IMR-90 (cell line): ENCODE data around the gene INPP5D. TPM values are rescaled to one million over a fixed set of nuclear protein-coding genes. Genes with fewer than 3 reads are reported as not detected.

ENCODE experiments used
- ATAC-seq: fragments of 200-7000 bp; cut with Tn5 transposase; 2 replicates; pipeline ENCODE4 v1.9.1; 2020; ENCODE audit warnings: low read depth, mild to moderate bottlenecking, moderate library complexity
- BruUV-seq: library from RNA; stranded (reverse); fragments of 400-500 nt; replicated peaks from 2 replicates; lab custom pipeline; 2021; lab: Mats Ljungman, UMichigan
- CTCF ChIA-PET: fragments of 300-600 bp; formaldehyde crosslinking; extraction: SDS; loops from one replicate; lab custom pipeline; 2021; ENCODE audit warnings: antibody characterized with exemption; lab: Yijun Ruan, JAX
- POLR2A ChIA-PET: fragments of 300-600 bp; sonication (Branson Sonifier 250); formaldehyde crosslinking; loops from one replicate; lab custom pipeline; 2022; ENCODE audit warnings: antibody characterized with exemption; ENCODE audit not compliant: unreplicated experiment; lab: Charles Lee
- DNase-seq: peaks from one replicate; pipeline ENCODE4 v3.0.0; 2013
- H2AFZ ChIP-seq: replicated peaks from 2 replicates; pipeline ENCODE3; 2013; ENCODE audit warnings: low read length, mild to moderate bottlenecking; ENCODE audit not compliant: poor library complexity
- H2AK5ac ChIP-seq: 2 replicates; pipeline ENCODE4 v1.6.1; 2013; ENCODE audit warnings: low read depth, low read length, inconsistent platforms
- H2AK9ac ChIP-seq: replicated peaks from 2 replicates; pipeline ENCODE3; 2013; ENCODE audit warnings: mild to moderate bottlenecking, low read depth, low read length, moderate library complexity; ENCODE audit not compliant: poor library complexity
- H2BK120ac ChIP-seq: 2 replicates; pipeline ENCODE4 v1.6.1; 2013; ENCODE audit warnings: low read depth, low read length, inconsistent platforms
- H2BK15ac ChIP-seq: 3 replicates; pipeline ENCODE4 v1.6.1; 2013; ENCODE audit warnings: low read depth, low read length, inconsistent platforms
- H2BK20ac ChIP-seq: 2 replicates; pipeline ENCODE4 v1.6.1; 2013; ENCODE audit warnings: low read depth, mild to moderate bottlenecking, inconsistent platforms, low read length, moderate library complexity
- H2BK5ac ChIP-seq: 2 replicates; pipeline ENCODE4 v1.6.1; 2013; ENCODE audit warnings: mild to moderate bottlenecking, low read depth, low read length, inconsistent platforms; ENCODE audit not compliant: poor library complexity, severe bottlenecking
- H3K14ac ChIP-seq: replicated peaks from 2 replicates; pipeline ENCODE4 v1.6.1; 2013; ENCODE audit warnings: low read depth, low read length, inconsistent platforms
- H3K18ac ChIP-seq: 2 replicates; pipeline ENCODE4 v1.6.1; 2013; ENCODE audit warnings: low read depth, low read length, control low read depth
- H3K23ac ChIP-seq: 2 replicates; pipeline ENCODE4 v1.6.1; 2013; ENCODE audit warnings: low read depth, low read length, inconsistent platforms
- H3K27ac ChIP-seq: 2 replicates; pipeline ENCODE4 v1.5.1; 2013; ENCODE audit warnings: mild to moderate bottlenecking, control low read depth, low read length; ENCODE audit not compliant: insufficient read depth
- H3K27me3 ChIP-seq: 2 replicates; pipeline ENCODE4 v1.6.1; 2013; ENCODE audit warnings: low read length; ENCODE audit not compliant: control insufficient read depth, insufficient read depth
- H3K36me3 ChIP-seq: 2 replicates; pipeline ENCODE4 v1.6.1; 2013; ENCODE audit warnings: low read length, mixed read lengths; ENCODE audit not compliant: control insufficient read depth, insufficient read depth
- H3K4ac ChIP-seq: 2 replicates; pipeline ENCODE4 v1.6.1; 2013; ENCODE audit warnings: low read depth, low read length, inconsistent platforms
- H3K4me1 ChIP-seq: 2 replicates; pipeline ENCODE4 v1.6.1; 2013; ENCODE audit warnings: low read length, mixed read lengths; ENCODE audit not compliant: control insufficient read depth, insufficient read depth
- H3K4me2 ChIP-seq: 2 replicates; pipeline ENCODE4 v1.6.1; 2013; ENCODE audit warnings: low read depth, mild to moderate bottlenecking, control low read depth, low read length, moderate library complexity
- H3K4me3 ChIP-seq: 2 replicates; pipeline ENCODE4 v1.5.1; 2013; ENCODE audit warnings: low read depth, mild to moderate bottlenecking, control low read depth, low read length, moderate library complexity; ENCODE audit not compliant: insufficient read depth
- H3K56ac ChIP-seq: 2 replicates; pipeline ENCODE4 v1.6.1; 2013; ENCODE audit warnings: low read length, inconsistent platforms; ENCODE audit not compliant: insufficient read depth; ENCODE audit errors: extremely low read depth
- H3K79me1 ChIP-seq, 2 experiments: 2 replicates each; pipeline ENCODE4 v1.6.1; 2013; ENCODE audit warnings: low read length in 2 of 2, inconsistent platforms in 1 of 2, low read depth in 1 of 2
- H3K9ac ChIP-seq: 2 replicates; pipeline ENCODE4 v1.6.1; 2013; ENCODE audit warnings: low read depth, low read length, control low read depth
- H3K9me1 ChIP-seq: 2 replicates; pipeline ENCODE4 v1.6.1; 2013; ENCODE audit warnings: low read length, inconsistent platforms; ENCODE audit not compliant: insufficient read depth
- H3K9me3 ChIP-seq: 2 replicates; pipeline ENCODE4 v1.6.1; 2013; ENCODE audit warnings: low read length; ENCODE audit not compliant: control insufficient read depth, insufficient read depth
- H4K20me1 ChIP-seq: 2 replicates; pipeline ENCODE4 v1.6.1; 2013; ENCODE audit warnings: low read length, inconsistent platforms; ENCODE audit not compliant: insufficient read depth
- H4K5ac ChIP-seq: 2 replicates; pipeline ENCODE4 v1.6.1; 2013; ENCODE audit warnings: mild to moderate bottlenecking, low read depth, low read length, control low read depth
- H4K8ac ChIP-seq, 2 experiments: 2 replicates each; pipeline ENCODE4 v1.6.1; 2013; ENCODE audit warnings: low read depth in 2 of 2, low read length in 2 of 2, control low read depth in 1 of 2, inconsistent platforms in 1 of 2
- H4K91ac ChIP-seq: 2 replicates; pipeline ENCODE4 v1.6.1; 2013; ENCODE audit warnings: low read depth, low read length, inconsistent platforms; ENCODE audit not compliant: insufficient read depth
- CEBPB ChIP-seq: IDR thresholded peaks from 2 replicates; pipeline ENCODE4 v1.6.1; 2012; ENCODE audit warnings: low read depth, low read length, improper control_type of control experiment
- FOS ChIP-seq: fragments of 150-350 bp; IDR thresholded peaks from 2 replicates; pipeline ENCODE4 v1.6.1; 2016; ENCODE audit warnings: low read depth, low read length
- MAZ ChIP-seq: IDR thresholded peaks from 2 replicates; pipeline ENCODE4 v1.6.1; 2012; ENCODE audit warnings: low read depth, mild to moderate bottlenecking, low read length, improper control_type of control experiment, moderate library complexity, borderline replicate concordance
- MXI1 ChIP-seq: IDR thresholded peaks from 2 replicates; pipeline ENCODE4 v1.6.1; 2012; ENCODE audit warnings: low read depth, mild to moderate bottlenecking, low read length, moderate library complexity, borderline replicate concordance
- NFE2L2 ChIP-seq: fragments of 150-350 bp; IDR thresholded peaks from 2 replicates; pipeline ENCODE4 v1.6.1; 2016; ENCODE audit warnings: low read depth, mild to moderate bottlenecking, low read length
- POLR2A ChIP-seq: IDR thresholded peaks from 2 replicates; pipeline ENCODE4 v1.6.1; 2012; ENCODE audit warnings: mild to moderate bottlenecking, low read depth, low read length
- RCOR1 ChIP-seq: IDR thresholded peaks from 2 replicates; pipeline ENCODE4 v1.6.1; 2012; ENCODE audit warnings: mild to moderate bottlenecking, low read length, improper control_type of control experiment; ENCODE audit not compliant: insufficient replicate concordance
- RFX5 ChIP-seq: IDR thresholded peaks from 2 replicates; pipeline ENCODE4 v1.8.0; 2012; ENCODE audit warnings: low read depth, mild to moderate bottlenecking, low read length, moderate library complexity
- SMC3 ChIP-seq: fragments of 150-350 bp; IDR thresholded peaks from 2 replicates; pipeline ENCODE4 v1.6.1; 2016; ENCODE audit warnings: low read depth, mild to moderate bottlenecking, antibody characterized with exemption, low read length, moderate library complexity
- WGBS, 2 experiments: methylation state at CpG; one replicate each; pipeline versions ENCODE4 v1.1.5 to v1.1.7; 2013; ENCODE audit warnings: missing lambda C conversion rate in 2 of 2; ENCODE audit not compliant: insufficient read length in 1 of 2; ENCODE audit errors: extremely low coverage in 2 of 2; 5-methylcytosine and 5-hydroxymethylcytosine counted together
- dilution Hi-C: fragments of 300-500 bp; cut with HindIII; formaldehyde crosslinking; loops from one replicate; pipeline ENCODE4 v1.14.3; 2018; ENCODE audit warnings: low sequenced_read_pairs; ENCODE audit not compliant: unreplicated experiment
- in situ Hi-C: fragments of 300-500 bp; cut with MboI; formaldehyde crosslinking; loops from 3 replicates; pipeline ENCODE4 v1.14.3; 2019; ENCODE audit warnings: low sequenced_read_pairs, inconsistent platforms, mixed read lengths
- intact Hi-C: fragments of 100-400 bp; cut with micrococcal nuclease; formaldehyde crosslinking; loops from 2 replicates; pipeline ENCODE4 v1.10.0; 2022
- polyA plus RNA-seq, 3 experiments: library from polyadenylated mRNA; depleted of rRNA; stranded (reverse); fragments of >200 nt; gene quantifications; 2 replicates each; pipeline ENCODE4 v1.2.3, GENCODE V29; 2012; ENCODE audit warnings: low replicate concordance in 1 of 3
- total RNA-seq: library from RNA; depleted of rRNA; stranded (reverse); fragments of >200 nt; gene quantifications from 2 replicates; pipeline ENCODE4 v1.2.3, GENCODE V29; 2012
- TF ChIP-seq, protein P1 (sequence below): fragments of 150-350 bp; IDR thresholded peaks from 2 replicates; pipeline ENCODE4 v1.6.1; 2016; ENCODE audit warnings: low read depth, mild to moderate bottlenecking, low read length, moderate library complexity, borderline replicate concordance
- TF ChIP-seq, protein P2 (sequence below): conservative IDR thresholded peaks from 2 replicates; pipeline ENCODE4 v1.5.1; 2012; ENCODE audit warnings: mild to moderate bottlenecking, low read depth, low read length, improper control_type of control experiment

The INPP5D gene
- total and polyA plus RNA-seq, 2 of the 4 experiments (the other 2 are of a cell fraction), result 0.18 to 0.29 TPM

DNA sequence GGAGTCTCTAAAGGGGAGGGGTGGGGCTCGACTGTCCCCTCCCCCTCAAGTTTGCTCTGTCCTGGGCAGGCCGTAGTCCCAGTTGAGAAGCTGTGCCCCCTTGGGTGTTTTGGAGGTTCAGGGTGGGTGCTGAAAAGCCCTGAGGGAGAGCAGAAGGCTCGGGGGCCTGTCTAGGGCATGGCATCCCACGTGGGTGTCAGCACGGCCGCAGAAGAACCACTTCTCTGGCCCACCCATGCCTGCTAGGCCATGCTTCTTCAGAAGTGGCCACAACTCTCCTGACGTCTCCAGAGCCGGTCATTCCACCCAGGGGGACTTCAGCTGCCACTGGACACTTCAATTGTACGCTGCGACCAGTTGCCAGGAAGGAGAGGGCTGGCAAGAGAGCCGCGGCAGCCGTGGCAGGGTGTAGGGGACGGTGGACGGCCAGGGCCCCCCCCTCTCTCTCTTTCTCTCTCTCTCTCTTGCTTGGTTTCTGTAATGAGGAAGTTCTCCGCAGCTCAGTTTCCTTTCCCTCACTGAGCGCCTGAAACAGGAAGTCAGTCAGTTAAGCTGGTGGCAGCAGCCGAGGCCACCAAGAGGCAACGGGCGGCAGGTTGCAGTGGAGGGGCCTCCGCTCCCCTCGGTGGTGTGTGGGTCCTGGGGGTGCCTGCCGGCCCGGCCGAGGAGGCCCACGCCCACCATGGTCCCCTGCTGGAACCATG, at the start of gene INPP5D (continued):
- TF ChIP-seq, protein P1, sequence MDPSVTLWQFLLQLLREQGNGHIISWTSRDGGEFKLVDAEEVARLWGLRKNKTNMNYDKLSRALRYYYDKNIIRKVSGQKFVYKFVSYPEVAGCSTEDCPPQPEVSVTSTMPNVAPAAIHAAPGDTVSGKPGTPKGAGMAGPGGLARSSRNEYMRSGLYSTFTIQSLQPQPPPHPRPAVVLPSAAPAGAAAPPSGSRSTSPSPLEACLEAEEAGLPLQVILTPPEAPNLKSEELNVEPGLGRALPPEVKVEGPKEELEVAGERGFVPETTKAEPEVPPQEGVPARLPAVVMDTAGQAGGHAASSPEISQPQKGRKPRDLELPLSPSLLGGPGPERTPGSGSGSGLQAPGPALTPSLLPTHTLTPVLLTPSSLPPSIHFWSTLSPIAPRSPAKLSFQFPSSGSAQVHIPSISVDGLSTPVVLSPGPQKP, result no peak
- TF ChIP-seq NFE2L2 (no peak), RFX5 (no peak)

DNA sequence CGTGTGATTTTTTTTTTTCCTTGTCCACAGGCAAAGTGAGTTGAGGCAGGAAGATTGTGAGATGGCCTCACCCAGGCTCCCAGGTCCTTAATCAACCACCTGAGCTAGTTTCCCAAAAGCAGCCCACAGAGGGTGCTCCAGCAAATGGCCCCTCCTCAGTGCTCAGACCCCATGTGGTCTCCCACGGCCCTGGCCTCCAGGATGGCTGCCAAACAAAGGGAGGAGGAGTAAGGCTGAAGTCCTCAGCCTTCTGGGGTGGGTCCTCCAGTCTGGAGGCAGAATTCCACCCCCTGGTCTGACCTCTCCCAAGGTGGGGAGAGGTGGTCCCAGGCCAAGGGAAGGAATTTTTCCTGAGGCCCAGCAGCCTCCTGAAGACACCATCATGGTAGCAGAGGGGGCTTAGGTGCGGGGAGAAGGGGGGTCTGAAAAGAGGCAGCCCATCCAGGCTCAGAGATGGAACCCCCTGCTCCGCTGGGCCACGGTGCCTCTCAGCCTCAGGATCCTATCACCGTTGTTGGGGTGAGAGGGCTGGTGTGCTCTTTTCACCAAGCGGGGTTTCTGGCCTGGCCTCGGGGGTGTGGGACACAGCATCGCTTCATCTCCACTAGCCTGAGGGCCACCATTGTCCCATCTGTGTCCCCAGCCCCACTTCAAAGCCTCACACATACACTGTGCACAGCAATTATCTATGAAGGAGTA, 49.4 kb upstream of the INPP5D start:
- no peak for ATAC-seq
- POLR2A ChIA-PET, result no interaction called here
- in situ Hi-C loops, result no loop called here
- TF ChIP-seq, protein P2, sequence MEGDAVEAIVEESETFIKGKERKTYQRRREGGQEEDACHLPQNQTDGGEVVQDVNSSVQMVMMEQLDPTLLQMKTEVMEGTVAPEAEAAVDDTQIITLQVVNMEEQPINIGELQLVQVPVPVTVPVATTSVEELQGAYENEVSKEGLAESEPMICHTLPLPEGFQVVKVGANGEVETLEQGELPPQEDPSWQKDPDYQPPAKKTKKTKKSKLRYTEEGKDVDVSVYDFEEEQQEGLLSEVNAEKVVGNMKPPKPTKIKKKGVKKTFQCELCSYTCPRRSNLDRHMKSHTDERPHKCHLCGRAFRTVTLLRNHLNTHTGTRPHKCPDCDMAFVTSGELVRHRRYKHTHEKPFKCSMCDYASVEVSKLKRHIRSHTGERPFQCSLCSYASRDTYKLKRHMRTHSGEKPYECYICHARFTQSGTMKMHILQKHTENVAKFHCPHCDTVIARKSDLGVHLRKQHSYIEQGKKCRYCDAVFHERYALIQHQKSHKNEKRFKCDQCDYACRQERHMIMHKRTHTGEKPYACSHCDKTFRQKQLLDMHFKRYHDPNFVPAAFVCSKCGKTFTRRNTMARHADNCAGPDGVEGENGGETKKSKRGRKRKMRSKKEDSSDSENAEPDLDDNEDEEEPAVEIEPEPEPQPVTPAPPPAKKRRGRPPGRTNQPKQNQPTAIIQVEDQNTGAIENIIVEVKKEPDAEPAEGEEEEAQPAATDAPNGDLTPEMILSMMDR, result no peak
- TF ChIP-seq MXI1 (no peak), RCOR1 (no peak), MAZ (no peak), SMC3 (no peak), FOS (no peak), POLR2A (no peak), CEBPB (no peak), RFX5 (no peak)
- TF ChIP-seq, protein P1, result no peak

More for the DNA sequence above, 49.4 kb upstream of the INPP5D start:
- H2AK5ac ChIP-seq, result no peak overlapping the region
- H2AK9ac ChIP-seq, result no peak overlapping the region
- H3K18ac ChIP-seq, result no peak overlapping the region
- H3K36me3 ChIP-seq, result no peaks in the 10 kb centered on the region
- H3K9ac ChIP-seq, result no peak overlapping the region
- no peak overlapping the region for H3K4me3 ChIP-seq
- H3K27ac ChIP-seq, result no peak overlapping the region
- no peaks in the 10 kb centered on the region for H3K9me3 ChIP-seq
- no peak overlapping the region for H4K91ac ChIP-seq
- dilution Hi-C loops, result no loop called here
- H3K14ac ChIP-seq, result no peak overlapping the region
- H2AFZ ChIP-seq, result no peak overlapping the region
- intact Hi-C loops, result no loop called here
- WGBS, 2 experiments, result 100% methylated on average over 2 of the region's 9 CpGs; no CpG with 5 or more reads in 1 of the 2 experiments
- peaks cover 8% of the 10 kb centered on the region; the same call in 1 of the 2 replicates for H3K27me3 ChIP-seq
- H3K23ac ChIP-seq, result no peak overlapping the region
- H4K20me1 ChIP-seq, result no peaks in the 10 kb centered on the region
- no peak overlapping the region for H2BK5ac ChIP-seq
- H4K8ac ChIP-seq, result no peak overlapping the region
- H2BK20ac ChIP-seq, result no peak overlapping the region
- CTCF ChIA-PET, result no interaction called here
- no peak overlapping the region for H3K4ac ChIP-seq
- no peak overlapping the region for H4K5ac ChIP-seq
- no peaks in the 10 kb centered on the region for H3K9me1 ChIP-seq
- no TSS peak for BruUV-seq
- H3K56ac ChIP-seq, result no peak overlapping the region
- no peak overlapping the region for H3K4me2 ChIP-seq
- DNase-seq, result no peak
- no peaks in the 10 kb centered on the region for H3K4me1 ChIP-seq
- no peak overlapping the region for H2BK120ac ChIP-seq
- no peaks in the 10 kb centered on the region for H3K79me1 ChIP-seq
- no peak overlapping the region for H2BK15ac ChIP-seq
